ENCODE measurements around the gene RDH12. TPM values are rescaled to one million over a fixed set of nuclear protein-coding genes. Genes with fewer than 3 reads are reported as not detected.

Gene RDH12
- polyA plus RNA-seq, 1 donor from 2014 or later: not detected

DNA sequence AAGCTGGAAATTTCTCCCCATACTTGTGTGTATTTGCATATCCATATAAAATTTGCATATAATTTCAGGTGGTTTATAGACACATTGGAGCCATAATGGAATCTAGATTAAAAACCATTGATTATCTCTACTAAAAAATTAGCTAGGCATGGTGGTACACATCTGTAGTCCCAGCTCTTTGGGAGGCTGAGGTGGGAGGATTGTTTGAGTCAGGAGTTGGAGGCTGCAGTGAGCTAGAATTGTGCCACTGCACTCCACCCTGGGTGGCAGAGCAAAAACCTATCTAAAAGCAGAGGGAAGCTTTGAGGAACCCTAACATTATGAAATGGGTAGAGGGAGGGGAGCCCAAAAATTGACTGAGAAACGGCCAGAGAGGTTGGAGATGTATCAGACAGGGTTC, 3.5 kb upstream of the RDH12 start:
- H4K20me1 ChIP-seq (ENCODE audit: insufficient read depth): no peaks in the 10 kb centered on the region
- H3K27me3 ChIP-seq (ENCODE audit: insufficient read depth, low read depth, low read length): no peaks in the 10 kb centered on the region
- H3K4me2 ChIP-seq (ENCODE audit: low read length): no peak overlapping the region
- no peak overlapping the region for H3K9ac ChIP-seq (ENCODE audit: low read length)
- no peaks in the 10 kb centered on the region for H3K36me3 ChIP-seq (ENCODE audit: insufficient read depth, low read length)
- H3K9me2 ChIP-seq (ENCODE audit: insufficient read depth, low read length): no peaks in the 10 kb centered on the region
- H3K27ac ChIP-seq (ENCODE audit: low read length): no peak overlapping the region
- no peak for TF ChIP-seq RAD21 (conservative IDR thresholded peaks at IDR 0.05)
- no peak for TF ChIP-seq TAF1 (IDR thresholded peaks at IDR 0.05; ENCODE audit: low read depth)
- TF ChIP-seq MXI1 (conservative IDR thresholded peaks at IDR 0.05; ENCODE audit: poor library complexity, severe bottlenecking): no peak
- TF ChIP-seq EP300 (conservative IDR thresholded peaks at IDR 0.05; ENCODE audit: poor library complexity, severe bottlenecking): no peak
- TF ChIP-seq POLR2AphosphoS5 (IDR thresholded peaks at IDR 0.05): no peak
- TF ChIP-seq, protein P1, sequence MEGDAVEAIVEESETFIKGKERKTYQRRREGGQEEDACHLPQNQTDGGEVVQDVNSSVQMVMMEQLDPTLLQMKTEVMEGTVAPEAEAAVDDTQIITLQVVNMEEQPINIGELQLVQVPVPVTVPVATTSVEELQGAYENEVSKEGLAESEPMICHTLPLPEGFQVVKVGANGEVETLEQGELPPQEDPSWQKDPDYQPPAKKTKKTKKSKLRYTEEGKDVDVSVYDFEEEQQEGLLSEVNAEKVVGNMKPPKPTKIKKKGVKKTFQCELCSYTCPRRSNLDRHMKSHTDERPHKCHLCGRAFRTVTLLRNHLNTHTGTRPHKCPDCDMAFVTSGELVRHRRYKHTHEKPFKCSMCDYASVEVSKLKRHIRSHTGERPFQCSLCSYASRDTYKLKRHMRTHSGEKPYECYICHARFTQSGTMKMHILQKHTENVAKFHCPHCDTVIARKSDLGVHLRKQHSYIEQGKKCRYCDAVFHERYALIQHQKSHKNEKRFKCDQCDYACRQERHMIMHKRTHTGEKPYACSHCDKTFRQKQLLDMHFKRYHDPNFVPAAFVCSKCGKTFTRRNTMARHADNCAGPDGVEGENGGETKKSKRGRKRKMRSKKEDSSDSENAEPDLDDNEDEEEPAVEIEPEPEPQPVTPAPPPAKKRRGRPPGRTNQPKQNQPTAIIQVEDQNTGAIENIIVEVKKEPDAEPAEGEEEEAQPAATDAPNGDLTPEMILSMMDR (IDR thresholded peaks at IDR 0.05; ENCODE audit: poor library complexity, severe bottlenecking): no peak
- no peak for TF ChIP-seq SMC3 (conservative IDR thresholded peaks at IDR 0.05; ENCODE audit: poor library complexity)
- TF ChIP-seq, protein P2, sequence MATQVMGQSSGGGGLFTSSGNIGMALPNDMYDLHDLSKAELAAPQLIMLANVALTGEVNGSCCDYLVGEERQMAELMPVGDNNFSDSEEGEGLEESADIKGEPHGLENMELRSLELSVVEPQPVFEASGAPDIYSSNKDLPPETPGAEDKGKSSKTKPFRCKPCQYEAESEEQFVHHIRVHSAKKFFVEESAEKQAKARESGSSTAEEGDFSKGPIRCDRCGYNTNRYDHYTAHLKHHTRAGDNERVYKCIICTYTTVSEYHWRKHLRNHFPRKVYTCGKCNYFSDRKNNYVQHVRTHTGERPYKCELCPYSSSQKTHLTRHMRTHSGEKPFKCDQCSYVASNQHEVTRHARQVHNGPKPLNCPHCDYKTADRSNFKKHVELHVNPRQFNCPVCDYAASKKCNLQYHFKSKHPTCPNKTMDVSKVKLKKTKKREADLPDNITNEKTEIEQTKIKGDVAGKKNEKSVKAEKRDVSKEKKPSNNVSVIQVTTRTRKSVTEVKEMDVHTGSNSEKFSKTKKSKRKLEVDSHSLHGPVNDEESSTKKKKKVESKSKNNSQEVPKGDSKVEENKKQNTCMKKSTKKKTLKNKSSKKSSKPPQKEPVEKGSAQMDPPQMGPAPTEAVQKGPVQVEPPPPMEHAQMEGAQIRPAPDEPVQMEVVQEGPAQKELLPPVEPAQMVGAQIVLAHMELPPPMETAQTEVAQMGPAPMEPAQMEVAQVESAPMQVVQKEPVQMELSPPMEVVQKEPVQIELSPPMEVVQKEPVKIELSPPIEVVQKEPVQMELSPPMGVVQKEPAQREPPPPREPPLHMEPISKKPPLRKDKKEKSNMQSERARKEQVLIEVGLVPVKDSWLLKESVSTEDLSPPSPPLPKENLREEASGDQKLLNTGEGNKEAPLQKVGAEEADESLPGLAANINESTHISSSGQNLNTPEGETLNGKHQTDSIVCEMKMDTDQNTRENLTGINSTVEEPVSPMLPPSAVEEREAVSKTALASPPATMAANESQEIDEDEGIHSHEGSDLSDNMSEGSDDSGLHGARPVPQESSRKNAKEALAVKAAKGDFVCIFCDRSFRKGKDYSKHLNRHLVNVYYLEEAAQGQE (IDR thresholded peaks at IDR 0.05; ENCODE audit: borderline replicate concordance): no peak
- TF ChIP-seq EZH2 (IDR thresholded peaks at IDR 0.05; ENCODE audit: borderline replicate concordance, insufficient read depth, low read length, poor library complexity, severe bottlenecking): no peak
- peaks cover 11% of the 10 kb centered on the region for H3K79me2 ChIP-seq (replicated peaks; ENCODE audit: insufficient read depth, low read length)
- no peaks in the 10 kb centered on the region for H3K9me3 ChIP-seq (ENCODE audit: low read length)
- H3K4me3 ChIP-seq (ENCODE audit: low read length): no peak overlapping the region
- no peak overlapping the region for H2AFZ ChIP-seq (ENCODE audit: low read depth, low read length)
- no peaks in the 10 kb centered on the region for H3F3A ChIP-seq (ENCODE audit: insufficient read depth, low read length, poor library complexity, severe bottlenecking)

- H2AFZ ChIP-seq (ENCODE audit: low read depth, low read length): no peak overlapping the region
- H3K27me3 ChIP-seq (ENCODE audit: insufficient read depth, low read depth, low read length): no peaks in the 10 kb centered on the region
- no peak overlapping the region for H3K4me2 ChIP-seq (ENCODE audit: low read length)
- H4K20me1 ChIP-seq (ENCODE audit: insufficient read depth): no peaks in the 10 kb centered on the region
- H3K9ac ChIP-seq (ENCODE audit: low read length): no peak overlapping the region
- no peak overlapping the region for H3K4me3 ChIP-seq (ENCODE audit: low read length)
- H3K9me2 ChIP-seq (ENCODE audit: insufficient read depth, low read length): no peaks in the 10 kb centered on the region
- no peak overlapping the region for H3K27ac ChIP-seq (ENCODE audit: low read length)
- H3K36me3 ChIP-seq (ENCODE audit: insufficient read depth, low read length): no peaks in the 10 kb centered on the region
- no peaks in the 10 kb centered on the region for H3K79me2 ChIP-seq (replicated peaks; ENCODE audit: insufficient read depth, low read length)
- TF ChIP-seq RAD21 (conservative IDR thresholded peaks at IDR 0.05) (no peak), MXI1 (conservative IDR thresholded peaks at IDR 0.05; ENCODE audit: poor library complexity, severe bottlenecking) (no peak), POLR2AphosphoS5 (IDR thresholded peaks at IDR 0.05) (no peak), EZH2 (IDR thresholded peaks at IDR 0.05; ENCODE audit: borderline replicate concordance, insufficient read depth, low read length, poor library complexity, severe bottlenecking) (no peak), EP300 (conservative IDR thresholded peaks at IDR 0.05; ENCODE audit: poor library complexity, severe bottlenecking) (no peak), TAF1 (IDR thresholded peaks at IDR 0.05; ENCODE audit: low read depth) (no peak), SMC3 (conservative IDR thresholded peaks at IDR 0.05; ENCODE audit: poor library complexity) (no peak)
- TF ChIP-seq, protein P2 (IDR thresholded peaks at IDR 0.05; ENCODE audit: borderline replicate concordance): no peak
- TF ChIP-seq, protein P1 (IDR thresholded peaks at IDR 0.05; ENCODE audit: poor library complexity, severe bottlenecking): no peak
- H3K9me3 ChIP-seq (ENCODE audit: low read length): no peaks in the 10 kb centered on the region
- no peaks in the 10 kb centered on the region for H3F3A ChIP-seq (ENCODE audit: insufficient read depth, low read length, poor library complexity, severe bottlenecking)
Measured at GRCh38 chr14:67703997-67704396, 2.3 kb downstream of the RDH12 start.

Measured in neural cell (in vitro differentiated cells).